IPS-18c (cell line): ENCODE results near the gene OGFOD2.
"Not testable (repeated sequence)": the region's sequence is repeated elsewhere in the genome, so short reads cannot be mapped to it uniquely, and the experiment has no call there.

ENCODE experiments used
- H3K4me3 ChIP-seq: 2 replicates; pipeline ENCODE4 v1.7.0; 2013; ENCODE audit warnings: low read depth, mild to moderate bottlenecking, low read length, moderate library complexity; ENCODE audit not compliant: insufficient read depth
- H3K9me3 ChIP-seq: one replicate; pipeline ENCODE4 v1.6.1; 2013; ENCODE audit warnings: mild to moderate bottlenecking, low read length, moderate library complexity; ENCODE audit not compliant: control insufficient read depth, insufficient read depth

OGFOD2 gene

GRCh38 chr12:122974892-122975789 is at the start of gene OGFOD2:
OGFOD2 (plus strand) TSS chr12:122975244; CDS start chr12:122975252, 8 bp downstream.
- no peaks in the 10 kb centered on the region for H3K9me3 ChIP-seq
- peak within 1 kb of the TSS; percentile 97 for H3K4me3 ChIP-seq

GRCh38 chr12:122927756-122928403 is 47.2 kb upstream of the OGFOD2 start:
- H3K4me3 ChIP-seq = no peak overlapping the region
- peaks cover 2% of the 10 kb centered on the region for H3K9me3 ChIP-seq

- Histone ChIP-seq H3K4me3 (no peak overlapping the region), H3K9me3 (peaks cover 2% of the 10 kb centered on the region)
Measured at GRCh38 chr12:122928404-122929147, 46.5 kb upstream of the OGFOD2 start.

GRCh38 chr12:122929148-122929538 is 45.9 kb upstream of the OGFOD2 start:
- no peak overlapping the region for H3K4me3 ChIP-seq

GRCh38 chr12:122929812-122930211 is 45.2 kb upstream of the OGFOD2 start:
- H3K4me3 ChIP-seq = no peak overlapping the region
- no peaks in the 10 kb centered on the region for H3K9me3 ChIP-seq

More at GRCh38 chr12:122929148-122929538, 45.9 kb upstream of the OGFOD2 start:
- peaks cover under 1% of the 10 kb centered on the region for H3K9me3 ChIP-seq

- Histone ChIP-seq H3K4me3 (no peak overlapping the region), H3K9me3 (no peaks in the 10 kb centered on the region)
Measured at GRCh38 chr12:122932207-122932606, 42.8 kb upstream of the OGFOD2 start.

GRCh38 chr12:122934722-122935121 is 40.3 kb upstream of the OGFOD2 start:
- no peak overlapping the region for H3K4me3 ChIP-seq
- no peaks in the 10 kb centered on the region for H3K9me3 ChIP-seq

- H3K4me3 ChIP-seq = no peak overlapping the region
- no peaks in the 10 kb centered on the region for H3K9me3 ChIP-seq
Measured at GRCh38 chr12:122935318-122935717, 39.7 kb upstream of the OGFOD2 start.

- H3K4me3 ChIP-seq = no peak overlapping the region
Measured at GRCh38 chr12:122937622-122938091, 37.4 kb upstream of the OGFOD2 start.

GRCh38 chr12:122939125-122939524 is 35.9 kb upstream of the OGFOD2 start:
- no peaks in the 10 kb centered on the region for H3K9me3 ChIP-seq
- H3K4me3 ChIP-seq = no peak overlapping the region

More at GRCh38 chr12:122937622-122938091, 37.4 kb upstream of the OGFOD2 start:
- H3K9me3 ChIP-seq = no peaks in the 10 kb centered on the region

- H3K4me3 ChIP-seq, H3K9me3 ChIP-seq: not testable (repeated sequence)
Measured at GRCh38 chr12:122941351-122941750, 33.7 kb upstream of the OGFOD2 start.

- no peak overlapping the region for H3K4me3 ChIP-seq
- no peaks in the 10 kb centered on the region for H3K9me3 ChIP-seq
Measured at GRCh38 chr12:122942637-122943036, 32.4 kb upstream of the OGFOD2 start.

GRCh38 chr12:122943196-122943595 is 31.8 kb upstream of the OGFOD2 start:
- no peak overlapping the region for H3K4me3 ChIP-seq

GRCh38 chr12:122944605-122945592 is 30.1 kb upstream of the OGFOD2 start:
- H3K9me3 ChIP-seq = no peaks in the 10 kb centered on the region
- H3K4me3 ChIP-seq = no peak overlapping the region

More at GRCh38 chr12:122943196-122943595, 31.8 kb upstream of the OGFOD2 start:
- H3K9me3 ChIP-seq = no peaks in the 10 kb centered on the region

GRCh38 chr12:122946690-122947341 is 28.2 kb upstream of the OGFOD2 start:
- Histone ChIP-seq H3K9me3 (no peaks in the 10 kb centered on the region), H3K4me3 (no peak overlapping the region)

GRCh38 chr12:122947352-122947792 is 27.7 kb upstream of the OGFOD2 start:
- Histone ChIP-seq H3K4me3 (no peak overlapping the region), H3K9me3 (no peaks in the 10 kb centered on the region)
